Tibial artery (tissue), 4 donors: Measurements from ENCODE around the gene EGF.

Source experiments
- DNase-seq, 2 donors: peaks; one replicate each; pipeline ENCODE4 v3.0.0-alpha.2; 2019
- H3K27ac ChIP-seq, 2 donors: fragments of 200-600 bp; sonication (generic) in 1 of 2; 1 replicate in 1 of 2; 2 replicates in 1 of 2; pipeline ENCODE4 v1.5.1; 2018 to 2019; ENCODE audit warnings: mild to moderate bottlenecking in 1 of 2
- H3K27me3 ChIP-seq, 2 donors: fragments of 200-600 bp; sonication (generic) in 1 of 2; one replicate each; pipeline versions ENCODE4 v1.5.1 to v1.6.0; 2016 to 2019
- H3K36me3 ChIP-seq, 3 donors: fragments of 200-600 bp; sonication (generic) in 2 of 3; one replicate each; pipeline ENCODE4 v1.5.1; 2016 to 2019; ENCODE audit warnings: mild to moderate bottlenecking in 2 of 3
- H3K4me1 ChIP-seq, 4 donors: fragments of 200-600 bp; sonication (generic) in 2 of 4; 1 replicate in 3 of 4; 2 replicates in 1 of 4; pipeline ENCODE4 v1.5.1; 2016 to 2019
- H3K4me3 ChIP-seq, 2 donors: fragments of 200-600 bp; sonication (generic) in 1 of 2; 1 replicate in 1 of 2; 2 replicates in 1 of 2; pipeline ENCODE4 v1.5.1; 2018 to 2019; ENCODE audit warnings: mild to moderate bottlenecking in 2 of 2
- H3K9me3 ChIP-seq, 3 donors: fragments of 200-600 bp; sonication (generic) in 1 of 3; one replicate each; pipeline ENCODE4 v1.5.1; 2016 to 2019
- intact Hi-C: fragments of 100-400 bp; cut with DNase I; formaldehyde crosslinking; loops from one replicate; pipeline ENCODE4 v1.15.0; 2023; ENCODE audit warnings: low total_unique reads
- TF ChIP-seq, protein P1 (sequence below), 2 experiments: fragments of 200-600 bp in 1 of 2; fragments of 450-650 bp in 1 of 2; IDR thresholded peaks; one replicate each; pipeline ENCODE4 v1.5.1; 2017 to 2019; ENCODE audit warnings: antibody characterized with exemption in 2 of 2, mild to moderate bottlenecking in 1 of 2, moderate library complexity in 1 of 2

Gene EGF

DNA sequence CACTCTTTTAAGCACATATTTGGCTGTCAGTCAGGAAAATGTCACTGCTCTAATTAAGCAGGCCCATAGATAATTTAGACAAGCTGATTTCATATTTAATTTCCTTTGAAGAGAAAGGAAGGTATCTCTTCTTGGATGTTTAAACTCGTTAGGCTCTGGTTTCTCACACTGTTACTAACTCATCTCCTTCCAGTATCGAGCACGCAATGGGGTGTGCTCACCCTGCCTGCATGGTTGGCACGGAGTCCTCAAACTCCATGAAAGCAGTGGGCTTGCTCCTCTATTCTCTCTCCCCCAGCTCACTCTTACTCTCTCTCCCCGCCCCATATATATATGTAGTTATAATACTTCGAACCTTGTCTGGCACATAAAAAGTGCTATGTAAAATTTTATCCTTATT lies 76.9 kb downstream of the EGF start:
- TF ChIP-seq, protein P1, sequence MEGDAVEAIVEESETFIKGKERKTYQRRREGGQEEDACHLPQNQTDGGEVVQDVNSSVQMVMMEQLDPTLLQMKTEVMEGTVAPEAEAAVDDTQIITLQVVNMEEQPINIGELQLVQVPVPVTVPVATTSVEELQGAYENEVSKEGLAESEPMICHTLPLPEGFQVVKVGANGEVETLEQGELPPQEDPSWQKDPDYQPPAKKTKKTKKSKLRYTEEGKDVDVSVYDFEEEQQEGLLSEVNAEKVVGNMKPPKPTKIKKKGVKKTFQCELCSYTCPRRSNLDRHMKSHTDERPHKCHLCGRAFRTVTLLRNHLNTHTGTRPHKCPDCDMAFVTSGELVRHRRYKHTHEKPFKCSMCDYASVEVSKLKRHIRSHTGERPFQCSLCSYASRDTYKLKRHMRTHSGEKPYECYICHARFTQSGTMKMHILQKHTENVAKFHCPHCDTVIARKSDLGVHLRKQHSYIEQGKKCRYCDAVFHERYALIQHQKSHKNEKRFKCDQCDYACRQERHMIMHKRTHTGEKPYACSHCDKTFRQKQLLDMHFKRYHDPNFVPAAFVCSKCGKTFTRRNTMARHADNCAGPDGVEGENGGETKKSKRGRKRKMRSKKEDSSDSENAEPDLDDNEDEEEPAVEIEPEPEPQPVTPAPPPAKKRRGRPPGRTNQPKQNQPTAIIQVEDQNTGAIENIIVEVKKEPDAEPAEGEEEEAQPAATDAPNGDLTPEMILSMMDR (IDR thresholded peaks at IDR 0.05), result no peak
- H3K9me3 ChIP-seq, result no peaks in the 10 kb centered on the region
- DNase-seq, result no peak
- H3K27me3 ChIP-seq, result peaks cover 0 to 3% of the 10 kb centered on the region in 2 donors
- no peak overlapping the region for H3K4me3 ChIP-seq
- no peak overlapping the region for H3K27ac ChIP-seq
- no peaks in the 10 kb centered on the region for H3K36me3 ChIP-seq
- no peaks in the 10 kb centered on the region for H3K4me1 ChIP-seq
- intact Hi-C loops, result no loop called here

DNA sequence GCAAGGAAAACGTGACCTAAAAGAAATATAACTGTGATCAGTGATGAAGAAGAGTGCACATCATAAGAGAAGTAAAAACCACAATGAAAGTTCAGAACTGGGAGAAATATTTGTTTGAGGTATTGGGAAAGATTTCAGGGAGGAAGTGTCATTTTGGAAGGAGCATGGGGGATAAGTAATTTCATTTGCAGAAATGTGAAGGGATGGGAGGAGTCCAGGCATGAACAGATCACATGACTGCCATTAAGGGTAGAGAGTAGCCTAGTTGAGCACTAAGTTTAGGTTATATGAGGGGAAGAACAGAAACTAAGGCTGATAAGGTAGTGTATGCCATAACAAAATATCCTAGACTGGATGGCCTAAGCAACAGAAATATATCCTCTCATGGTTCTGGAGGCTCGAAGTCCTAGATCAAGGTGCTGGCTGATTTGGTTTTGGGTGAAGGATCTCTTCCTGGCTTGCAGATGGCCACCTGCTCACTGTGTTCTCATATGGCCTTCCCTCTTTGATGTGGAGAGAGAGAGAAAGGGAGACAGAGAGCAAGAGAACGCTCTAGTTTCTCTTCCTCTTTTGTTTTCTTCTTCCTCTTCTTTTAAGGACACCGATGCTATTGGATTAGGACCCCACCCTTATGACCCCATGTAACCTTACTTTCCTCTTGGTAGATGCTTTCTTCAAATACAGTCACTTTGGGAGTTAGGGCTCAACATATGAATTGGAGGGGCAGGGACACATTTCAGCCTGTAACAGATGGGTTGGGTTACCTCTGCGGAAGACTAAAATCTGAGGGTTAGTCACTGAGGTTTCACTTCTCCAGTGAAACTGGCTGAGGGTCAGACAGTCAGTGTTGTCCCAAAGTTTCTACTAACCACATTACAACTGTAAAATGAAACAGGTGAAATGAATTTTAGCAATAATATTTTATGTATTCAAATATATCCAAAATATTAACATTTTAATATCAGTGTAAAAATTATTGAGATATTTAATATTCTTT lies 77.9 kb downstream of the EGF start:
- Histone ChIP-seq H3K4me1 (no peaks in the 10 kb centered on the region), H3K27ac (no peak overlapping the region), H3K27me3 (peaks cover 0 to 3% of the 10 kb centered on the region in 2 donors), H3K9me3 (no peaks in the 10 kb centered on the region), H3K36me3 (no peaks in the 10 kb centered on the region), H3K4me3 (no peak overlapping the region)
- intact Hi-C loops, result no loop called here
- TF ChIP-seq, protein P1 (IDR thresholded peaks at IDR 0.05), result no peak
- no peak for DNase-seq

DNA sequence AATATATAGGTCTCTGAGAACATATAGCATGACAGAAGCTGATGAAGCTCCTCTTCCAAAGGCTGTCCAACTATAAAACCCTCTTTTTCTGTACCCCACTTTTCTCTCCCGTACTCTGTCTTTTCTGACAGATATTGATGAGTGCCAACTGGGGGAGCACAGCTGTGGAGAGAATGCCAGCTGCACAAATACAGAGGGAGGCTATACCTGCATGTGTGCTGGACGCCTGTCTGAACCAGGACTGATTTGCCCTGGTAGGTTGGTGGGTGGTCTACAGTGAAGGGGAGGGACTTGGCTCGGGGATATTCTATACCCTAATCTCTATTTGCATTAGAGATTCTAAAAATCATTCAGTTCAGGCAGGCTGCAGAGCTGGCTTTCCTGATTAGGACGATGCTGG lies 80.4 kb downstream of the EGF start:
- no peak for DNase-seq
- intact Hi-C loops, result no loop called here
- peaks cover 0 to 11% of the 10 kb centered on the region in 2 donors for H3K27me3 ChIP-seq
- no peaks in the 10 kb centered on the region for H3K4me1 ChIP-seq
- H3K36me3 ChIP-seq, result no peaks in the 10 kb centered on the region
- TF ChIP-seq, protein P1 (IDR thresholded peaks at IDR 0.05), result no peak
- H3K27ac ChIP-seq, result no peak overlapping the region
- no peak overlapping the region for H3K4me3 ChIP-seq
- H3K9me3 ChIP-seq, result no peaks in the 10 kb centered on the region

DNA sequence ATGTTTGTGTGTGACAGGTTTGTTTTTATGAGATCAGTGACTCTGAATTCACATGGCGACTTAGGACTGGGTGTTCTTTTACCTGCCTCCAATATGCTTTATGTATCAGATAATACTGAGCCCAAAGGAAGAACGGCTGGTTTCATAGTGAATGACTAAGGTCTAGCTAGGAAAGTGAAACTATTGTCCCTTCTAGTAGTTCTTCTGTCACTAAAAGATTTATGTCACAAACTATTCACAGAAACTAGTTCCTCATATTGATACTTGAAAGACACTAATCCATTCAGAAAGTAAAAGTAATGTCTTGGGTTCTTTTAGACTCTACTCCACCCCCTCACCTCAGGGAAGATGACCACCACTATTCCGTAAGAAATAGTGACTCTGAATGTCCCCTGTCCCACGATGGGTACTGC lies 81.7 kb downstream of the EGF start:
- intact Hi-C loops, result no loop called here
- no peaks in the 10 kb centered on the region for H3K36me3 ChIP-seq

DNA sequence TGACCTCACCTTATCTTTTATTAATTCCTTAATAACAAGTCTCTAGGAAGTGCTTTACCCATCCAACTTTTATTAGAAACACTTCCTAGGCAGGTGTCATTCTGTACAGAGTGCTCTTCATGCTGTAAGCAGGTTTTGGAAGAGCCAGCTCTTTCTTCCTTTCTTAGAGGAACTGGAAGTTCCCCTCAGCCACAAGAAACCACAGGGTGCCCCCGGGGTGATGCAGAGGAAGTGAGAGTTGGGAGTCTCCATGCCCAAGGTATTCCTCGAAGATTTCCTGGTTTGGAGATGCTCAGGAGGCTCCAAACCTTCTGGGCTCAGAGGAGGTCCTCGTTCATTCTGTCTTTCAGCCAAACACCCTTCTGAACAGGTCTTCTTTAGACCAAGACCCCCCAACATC lies 83.8 kb downstream of the EGF start:
- Histone ChIP-seq H3K4me3 (no peak overlapping the region), H3K27ac (no peak overlapping the region), H3K27me3 (peaks cover 0 to 17% of the 10 kb centered on the region in 2 donors), H3K36me3 (no peaks in the 10 kb centered on the region), H3K9me3 (no peaks in the 10 kb centered on the region), H3K4me1 (no peaks in the 10 kb centered on the region)
- intact Hi-C loops, result loop anchor here (5.0 kb wide), 1 partner anchor 521 kb away; no protein-coding TSS in a partner anchor
- no peak for DNase-seq
- TF ChIP-seq, protein P1 (IDR thresholded peaks at IDR 0.05), result no peak

More for the DNA sequence above, 81.7 kb downstream of the EGF start:
- no peak for DNase-seq
- Histone ChIP-seq H3K4me3 (no peak overlapping the region), H3K27me3 (peaks cover 0 to 14% of the 10 kb centered on the region in 2 donors), H3K9me3 (no peaks in the 10 kb centered on the region), H3K4me1 (no peaks in the 10 kb centered on the region), H3K27ac (no peak overlapping the region)
- TF ChIP-seq, protein P1 (IDR thresholded peaks at IDR 0.05), result no peak
